GM10847 (cell line): ENCODE results near the gene AP2S1.

Source experiments
- POLR2A ChIP-seq: IDR thresholded peaks from 2 replicates; pipeline ENCODE4 v1.6.1; 2011; ENCODE audit not compliant: insufficient read length; ENCODE audit errors: extremely low read depth

Gene AP2S1

GRCh38 chr19:46856062-46857022 is 5.7 kb upstream of the AP2S1 start:
- TF ChIP-seq POLR2A: no peak

GRCh38 chr19:46852830-46853229 is 2.2 kb upstream of the AP2S1 start:
- no peak for TF ChIP-seq POLR2A

GRCh38 chr19:46849610-46850009 is 1.0 kb downstream of the AP2S1 start:
- no peak for TF ChIP-seq POLR2A

GRCh38 chr19:46848389-46848788 is 2.3 kb downstream of the AP2S1 start:
- no peak for TF ChIP-seq POLR2A

- TF ChIP-seq POLR2A: no peak
These were observed 3.1 kb downstream of the AP2S1 start for GRCh38 chr19:46847528-46847927.

GRCh38 chr19:46845959-46846459 is 4.6 kb downstream of the AP2S1 start:
- no peak for TF ChIP-seq POLR2A

GRCh38 chr19:46844067-46844489 is 6.6 kb downstream of the AP2S1 start:
- TF ChIP-seq POLR2A: no peak

GRCh38 chr19:46842791-46843190 is 7.9 kb downstream of the AP2S1 start:
- no peak for TF ChIP-seq POLR2A

- no peak for TF ChIP-seq POLR2A
These were observed 9.1 kb downstream of the AP2S1 start for GRCh38 chr19:46841458-46842083.

GRCh38 chr19:46840498-46840942 is 10.1 kb downstream of the AP2S1 start:
- no peak for TF ChIP-seq POLR2A

- no peak for TF ChIP-seq POLR2A
These were observed 10.7 kb downstream of the AP2S1 start for GRCh38 chr19:46839752-46840497.

GRCh38 chr19:46838160-46838559 is 12.5 kb downstream of the AP2S1 start:
- no peak for TF ChIP-seq POLR2A

GRCh38 chr19:46834984-46835383 is 15.7 kb downstream of the AP2S1 start:
- TF ChIP-seq POLR2A: no peak

GRCh38 chr19:46834121-46834520 is 16.5 kb downstream of the AP2S1 start:
- TF ChIP-seq POLR2A: no peak

GRCh38 chr19:46830864-46831263 is 19.8 kb downstream of the AP2S1 start:
- TF ChIP-seq POLR2A: no peak
